Measurements from ENCODE around the gene STK10. TPM values are rescaled to one million over a fixed set of nuclear protein-coding genes. Genes with fewer than 3 reads are reported as not detected.

The STK10 gene
- polyA plus RNA-seq, 1 donor (not counting 4 experiments of a cell fraction or from before 2014, with no cell fraction given), result 19.8 TPM

- no peak for TF ChIP-seq EZH2 (IDR thresholded peaks at IDR 0.05; ENCODE audit: low read length)
- TF ChIP-seq CTCF (optimal IDR thresholded peaks at IDR 0.05 in 1 of 3, IDR thresholded peaks at IDR 0.05 in 1 of 3, conservative IDR thresholded peaks at IDR 0.05 in 1 of 3; ENCODE audit: extremely low read depth in 1 of 3, insufficient read depth in 2 of 3, low read length in 3 of 3), result no peak
- no peaks in the 10 kb centered on the region for H3K9me3 ChIP-seq (ENCODE audit: control insufficient read depth, low read depth, low read length)
- H3K27ac ChIP-seq (ENCODE audit: control insufficient read depth, insufficient read depth, low read length), result no peak overlapping the region
- H3K9me1 ChIP-seq (ENCODE audit: control insufficient read depth, extremely low read depth, insufficient read depth, low read length), result no peaks in the 10 kb centered on the region
- no peaks in the 10 kb centered on the region for H3K4me1 ChIP-seq (ENCODE audit: control insufficient read depth, extremely low read depth, insufficient read depth, low read length)
- H2AFZ ChIP-seq (ENCODE audit: control insufficient read depth, low read length), result no peak overlapping the region
- no peaks in the 10 kb centered on the region for H3K27me3 ChIP-seq (ENCODE audit: control insufficient read depth, extremely low read depth, insufficient read depth, low read length)
- dilution Hi-C loops (cut with MboI; ENCODE audit: extremely low pct_ligation_motif_present, low sequenced_read_pairs), result no loop called here
- H3K36me3 ChIP-seq (ENCODE audit: control insufficient read depth in 2 of 2, extremely low read depth in 1 of 2, insufficient read depth in 2 of 2, low read length in 2 of 2), result peaks cover 6 to 18% of the 10 kb centered on the region in 2 experiments
- no peaks in the 10 kb centered on the region for H3K79me2 ChIP-seq (ENCODE audit: control insufficient read depth, insufficient read depth, low read length)
- no peak overlapping the region for H3K4me2 ChIP-seq (ENCODE audit: control insufficient read depth, extremely low read depth, insufficient read depth, low read depth, low read length)
- no peak overlapping the region for H3K4me3 ChIP-seq (ENCODE audit: control insufficient read depth in 2 of 3, extremely low read depth in 1 of 3, insufficient read depth in 2 of 3, low read depth in 1 of 3, low read length in 3 of 3)
- DNase-seq (ENCODE audit: low read depth, low spot score) (no peak), FAIRE-seq (no peak)
- no peak overlapping the region for H3K9ac ChIP-seq (ENCODE audit: control insufficient read depth, extremely low read depth, insufficient read depth, low read length)
- H4K20me1 ChIP-seq (ENCODE audit: control insufficient read depth, extremely low read depth, insufficient read depth, low read length), result no peaks in the 10 kb centered on the region
These were observed 102.3 kb downstream of the STK10 start for GRCh38 chr5:172085738-172086137.

- Histone ChIP-seq H3K4me1 (ENCODE audit: control insufficient read depth, extremely low read depth, insufficient read depth, low read length) (no peaks in the 10 kb centered on the region), H3K4me3 (ENCODE audit: control insufficient read depth in 2 of 3, extremely low read depth in 1 of 3, insufficient read depth in 2 of 3, low read depth in 1 of 3, low read length in 3 of 3) (no peak overlapping the region), H3K9ac (ENCODE audit: control insufficient read depth, extremely low read depth, insufficient read depth, low read length) (no peak overlapping the region), H3K4me2 (ENCODE audit: control insufficient read depth, extremely low read depth, insufficient read depth, low read depth, low read length) (no peak overlapping the region), H3K36me3 (ENCODE audit: control insufficient read depth in 2 of 2, extremely low read depth in 1 of 2, insufficient read depth in 2 of 2, low read length in 2 of 2) (peaks cover 17 to 33% of the 10 kb centered on the region in 2 experiments), H3K27me3 (ENCODE audit: control insufficient read depth, extremely low read depth, insufficient read depth, low read length) (no peaks in the 10 kb centered on the region), H3K9me1 (ENCODE audit: control insufficient read depth, extremely low read depth, insufficient read depth, low read length) (no peaks in the 10 kb centered on the region), H3K79me2 (ENCODE audit: control insufficient read depth, insufficient read depth, low read length) (no peaks in the 10 kb centered on the region), H3K27ac (ENCODE audit: control insufficient read depth, insufficient read depth, low read length) (no peak overlapping the region), H2AFZ (ENCODE audit: control insufficient read depth, low read length) (no peak overlapping the region), H3K9me3 (ENCODE audit: control insufficient read depth, low read depth, low read length) (no peaks in the 10 kb centered on the region), H4K20me1 (ENCODE audit: control insufficient read depth, extremely low read depth, insufficient read depth, low read length) (no peaks in the 10 kb centered on the region)
- dilution Hi-C loops (cut with MboI; ENCODE audit: extremely low pct_ligation_motif_present, low sequenced_read_pairs), result no loop called here
- TF ChIP-seq CTCF (optimal IDR thresholded peaks at IDR 0.05 in 1 of 3, IDR thresholded peaks at IDR 0.05 in 1 of 3, conservative IDR thresholded peaks at IDR 0.05 in 1 of 3; ENCODE audit: extremely low read depth in 1 of 3, insufficient read depth in 2 of 3, low read length in 3 of 3), result no peak
- no peak for TF ChIP-seq EZH2 (IDR thresholded peaks at IDR 0.05; ENCODE audit: low read length)
- no peak for FAIRE-seq
- no peak for DNase-seq (ENCODE audit: low read depth, low spot score)
These were observed 105.8 kb downstream of the STK10 start for GRCh38 chr5:172082180-172082579.
